ENCODE results near the gene BCL2L1.

The BCL2L1 gene

GRCh38 chr20:31689141-31689540 is 33.5 kb downstream of the BCL2L1 start:
- Histone ChIP-seq H3K27ac (ENCODE audit: low read depth, low read length, poor library complexity, severe bottlenecking) (peak overlapping the region; percentile 94), H4K20me1 (ENCODE audit: insufficient read depth, low read length) (no peaks in the 10 kb centered on the region), H3K4me1 (ENCODE audit: insufficient read depth, low read length, severe bottlenecking) (peaks cover 78% of the 10 kb centered on the region), H3K79me2 (ENCODE audit: insufficient read depth, low read length) (peaks cover 13% of the 10 kb centered on the region; the same call in 1 of the 2 replicates), H3K27me3 (ENCODE audit: insufficient read depth, low read length) (no peaks in the 10 kb centered on the region), H3F3A (ENCODE audit: insufficient read depth, low read length) (peaks cover 9% of the 10 kb centered on the region), H3K4me2 (ENCODE audit: low read length) (no peak overlapping the region), H3K9ac (ENCODE audit: low read length) (no peak overlapping the region), H3K9me3 (ENCODE audit: low read length) (no peaks in the 10 kb centered on the region), H3K9me2 (ENCODE audit: low read depth, low read length) (no peaks in the 10 kb centered on the region), H3K36me3 (ENCODE audit: insufficient read depth, low read length) (peaks cover 32% of the 10 kb centered on the region; the same call in 1 of the 2 replicates), H2AFZ (ENCODE audit: low read length) (no peak overlapping the region), H3K4me3 (ENCODE audit: low read depth, low read length, poor library complexity, severe bottlenecking) (no peak overlapping the region)
- TF ChIP-seq CTCF (IDR thresholded peaks at IDR 0.05; ENCODE audit: low read length) (no peak), EZH2 (IDR thresholded peaks at IDR 0.05; ENCODE audit: borderline replicate concordance, low read length) (no peak)

- H3K9ac ChIP-seq (ENCODE audit: low read length): no peak overlapping the region
- peaks cover 9% of the 10 kb centered on the region for H3F3A ChIP-seq (ENCODE audit: insufficient read depth, low read length)
- no peaks in the 10 kb centered on the region for H3K27me3 ChIP-seq (ENCODE audit: insufficient read depth, low read length)
- H3K4me2 ChIP-seq (ENCODE audit: low read length): no peak overlapping the region
- no peaks in the 10 kb centered on the region for H3K9me2 ChIP-seq (ENCODE audit: low read depth, low read length)
- H3K9me3 ChIP-seq (ENCODE audit: low read length): no peaks in the 10 kb centered on the region
- peaks cover 80% of the 10 kb centered on the region for H3K4me1 ChIP-seq (ENCODE audit: insufficient read depth, low read length, severe bottlenecking)
- no peak overlapping the region for H3K4me3 ChIP-seq (ENCODE audit: low read depth, low read length, poor library complexity, severe bottlenecking)
- H4K20me1 ChIP-seq (ENCODE audit: insufficient read depth, low read length): no peaks in the 10 kb centered on the region
- H3K79me2 ChIP-seq (ENCODE audit: insufficient read depth, low read length): peaks cover 13% of the 10 kb centered on the region; the same call in 1 of the 2 replicates
- no peak overlapping the region for H2AFZ ChIP-seq (ENCODE audit: low read length)
- H3K36me3 ChIP-seq (ENCODE audit: insufficient read depth, low read length): peaks cover 32% of the 10 kb centered on the region; the same call in 1 of the 2 replicates
- peak overlapping the region; percentile 56 for H3K27ac ChIP-seq (ENCODE audit: low read depth, low read length, poor library complexity, severe bottlenecking)
- TF ChIP-seq CTCF (IDR thresholded peaks at IDR 0.05; ENCODE audit: low read length) (no peak), EZH2 (IDR thresholded peaks at IDR 0.05; ENCODE audit: borderline replicate concordance, low read length) (no peak)
These were observed 34.9 kb downstream of the BCL2L1 start for GRCh38 chr20:31687777-31688176.

- H3K9me2 ChIP-seq (ENCODE audit: low read depth, low read length): no peaks in the 10 kb centered on the region
- H3K27me3 ChIP-seq (ENCODE audit: insufficient read depth, low read length): no peaks in the 10 kb centered on the region
- H3K79me2 ChIP-seq (ENCODE audit: insufficient read depth, low read length): peaks cover 13% of the 10 kb centered on the region; the same call in 1 of the 2 replicates
- H3K9ac ChIP-seq (ENCODE audit: low read length): peak overlapping the region; percentile 69
- H3K36me3 ChIP-seq (ENCODE audit: insufficient read depth, low read length): peaks cover 36% of the 10 kb centered on the region; the same call in 1 of the 2 replicates
- H3K4me2 ChIP-seq (ENCODE audit: low read length): peak overlapping the region; percentile 61
- H3K9me3 ChIP-seq (ENCODE audit: low read length): no peaks in the 10 kb centered on the region
- peak overlapping the region; percentile 17 for H3K4me3 ChIP-seq (ENCODE audit: low read depth, low read length, poor library complexity, severe bottlenecking)
- 0 out of 2 replicates have a peak, but pooled peaks cover 3% of the 10 kb centered on the region for H3F3A ChIP-seq (ENCODE audit: insufficient read depth, low read length)
- no peak overlapping the region for H2AFZ ChIP-seq (ENCODE audit: low read length)
- H3K27ac ChIP-seq (ENCODE audit: low read depth, low read length, poor library complexity, severe bottlenecking): peak overlapping the region; percentile 100
- H4K20me1 ChIP-seq (ENCODE audit: insufficient read depth, low read length): no peaks in the 10 kb centered on the region
- no peak for TF ChIP-seq EZH2 (IDR thresholded peaks at IDR 0.05; ENCODE audit: borderline replicate concordance, low read length)
- TF ChIP-seq CTCF (IDR thresholded peaks at IDR 0.05; ENCODE audit: low read length): no peak
- peaks cover 70% of the 10 kb centered on the region for H3K4me1 ChIP-seq (ENCODE audit: insufficient read depth, low read length, severe bottlenecking)
These were observed 36.6 kb downstream of the BCL2L1 start for GRCh38 chr20:31685853-31686643.

Data from OCI-LY1 (cell line).